Urinary bladder (tissue), 4 donors: ENCODE results near the gene PGGT1B. TPM values are rescaled to one million over a fixed set of nuclear protein-coding genes. Genes with fewer than 3 reads are reported as not detected.
A peak's percentile ranks its signal among the peaks of the same experiment; 100 is the strongest.
"Not testable (repeated sequence)": the region's sequence is repeated elsewhere in the genome, so short reads cannot be mapped to it uniquely, and the experiment has no call there.

Experiments used
- DNase-seq: peaks from one replicate; pipeline ENCODE4 v3.0.0-alpha.2; 2015; ENCODE audit errors: extremely low spot score
- H3K27ac ChIP-seq: one replicate; pipeline ENCODE4 v1.5.1; 2013; ENCODE audit warnings: low read depth, mild to moderate bottlenecking, moderate library complexity
- H3K36me3 ChIP-seq: one replicate; pipeline ENCODE4 v1.6.1; 2013; ENCODE audit warnings: mild to moderate bottlenecking, moderate library complexity; ENCODE audit not compliant: insufficient read depth
- H3K4me1 ChIP-seq: one replicate; pipeline ENCODE4 v1.6.1; 2013; ENCODE audit warnings: mild to moderate bottlenecking, moderate library complexity; ENCODE audit not compliant: insufficient read depth
- H3K4me3 ChIP-seq: one replicate; pipeline ENCODE4 v1.5.1; 2013; ENCODE audit warnings: low read depth, low read length
- WGBS: extraction: QIAGEN DNeasy Blood & Tissue Kit; methylation state at CpG from one replicate; pipeline ENCODE4 v1.1.7; 2013; 5-methylcytosine and 5-hydroxymethylcytosine counted together
- polyA plus RNA-seq: library from polyadenylated mRNA; stranded (reverse); fragments of 200-250 nt; gene quantifications from one replicate; pipeline ENCODE4 v1.2.3, GENCODE V29; 2013
- total RNA-seq: library from RNA; depleted of rRNA; stranded (reverse); fragments of >200 nt; gene quantifications from one replicate; pipeline ENCODE4 v1.2.3, GENCODE V29; 2014
- donor health status: healthy with polysubstance abuse.
- donor health status: healthy.

The PGGT1B gene
- total and polyA plus RNA-seq, 2 donors, result 7.0 to 30.5 TPM

DNA sequence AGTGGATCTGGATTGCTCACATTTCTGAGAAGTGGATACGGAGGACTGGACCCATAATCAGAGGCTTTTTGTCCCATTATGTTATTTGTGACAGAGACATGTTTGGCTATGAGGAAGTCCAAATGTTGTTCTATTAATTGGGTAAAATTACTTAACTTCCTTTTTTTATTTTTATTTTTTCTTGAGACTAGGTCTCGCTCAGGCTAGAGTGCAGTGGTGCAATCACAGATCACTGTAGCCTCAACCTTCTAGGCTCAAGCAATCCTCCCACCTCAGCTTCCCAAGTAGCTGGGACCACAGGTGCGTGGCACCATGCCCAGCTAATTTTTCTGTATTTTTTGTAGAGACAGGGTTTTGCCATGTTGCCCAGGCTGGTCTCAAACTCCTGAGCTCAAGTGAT lies 11.9 kb upstream of the PGGT1B start:
- no peak for DNase-seq
- no peaks in the 10 kb centered on the region for H3K4me1 ChIP-seq
- 96% methylated on average over 3 of the region's 3 CpGs for WGBS
- H3K4me3 ChIP-seq, result no peak overlapping the region
- H3K36me3 ChIP-seq, result no peaks in the 10 kb centered on the region
- H3K27ac ChIP-seq, result no peak overlapping the region

GRCh38 chr5:115272297-115272958 lies 9.8 kb upstream of the PGGT1B start:
- H3K36me3 ChIP-seq, result no peaks in the 10 kb centered on the region
- no peak overlapping the region for H3K27ac ChIP-seq
- no peak for DNase-seq
- no peaks in the 10 kb centered on the region for H3K4me1 ChIP-seq
- WGBS, result 85% methylated on average over 3 of the region's 3 CpGs
- no peak overlapping the region for H3K4me3 ChIP-seq

DNA sequence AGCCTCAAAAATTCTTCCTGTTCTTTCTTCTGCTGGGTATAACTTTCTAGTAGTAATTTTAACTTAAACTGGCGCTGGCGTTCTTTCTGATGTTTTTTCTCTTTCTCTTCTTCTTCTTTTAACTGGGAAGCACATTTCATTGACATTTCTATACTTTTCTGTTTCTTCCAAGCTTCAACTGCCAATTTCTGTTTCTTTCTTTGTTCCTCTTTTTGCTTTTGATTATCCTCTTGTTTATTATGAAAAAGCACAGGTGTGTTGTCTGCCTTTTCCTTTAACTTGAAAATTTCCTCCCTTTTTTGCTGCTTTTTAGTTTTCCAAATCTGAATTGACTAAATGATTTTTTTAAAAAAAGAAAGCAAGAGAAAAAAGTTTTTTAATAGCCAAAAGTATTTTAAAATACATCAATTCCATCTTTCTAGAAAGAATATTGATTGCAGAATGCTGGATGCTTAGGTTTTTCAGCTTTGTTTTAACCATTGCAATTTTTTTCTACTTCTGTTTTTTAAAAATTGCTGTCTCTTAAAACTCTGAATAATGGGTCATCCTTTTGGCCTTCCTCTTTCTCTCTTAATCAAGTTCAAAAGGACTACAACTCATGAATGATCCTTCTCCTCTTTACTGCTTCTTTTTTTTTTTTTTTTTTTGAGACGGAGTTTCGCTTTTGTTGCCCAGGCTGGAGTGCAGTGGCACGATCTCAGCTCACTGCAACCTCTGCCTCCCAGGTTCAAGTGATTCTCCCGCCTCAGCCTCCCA lies 8.8 kb upstream of the PGGT1B start:
- whole genome bisulfite sequencing, result 92% methylated on average over 6 of the region's 6 CpGs
- no peaks in the 10 kb centered on the region for H3K36me3 ChIP-seq
- no peaks in the 10 kb centered on the region for H3K4me1 ChIP-seq
- H3K4me3 ChIP-seq, result no peak overlapping the region
- no peak overlapping the region for H3K27ac ChIP-seq
- DNase-seq, result no peak

- H3K4me3 ChIP-seq, result no peak overlapping the region
- no peaks in the 10 kb centered on the region for H3K36me3 ChIP-seq
- DNase-seq, result no peak
- H3K4me1 ChIP-seq, result no peaks in the 10 kb centered on the region
- H3K27ac ChIP-seq, result no peak overlapping the region
Measured at GRCh38 chr5:115267617-115268016, 4.9 kb upstream of the PGGT1B start.

DNA sequence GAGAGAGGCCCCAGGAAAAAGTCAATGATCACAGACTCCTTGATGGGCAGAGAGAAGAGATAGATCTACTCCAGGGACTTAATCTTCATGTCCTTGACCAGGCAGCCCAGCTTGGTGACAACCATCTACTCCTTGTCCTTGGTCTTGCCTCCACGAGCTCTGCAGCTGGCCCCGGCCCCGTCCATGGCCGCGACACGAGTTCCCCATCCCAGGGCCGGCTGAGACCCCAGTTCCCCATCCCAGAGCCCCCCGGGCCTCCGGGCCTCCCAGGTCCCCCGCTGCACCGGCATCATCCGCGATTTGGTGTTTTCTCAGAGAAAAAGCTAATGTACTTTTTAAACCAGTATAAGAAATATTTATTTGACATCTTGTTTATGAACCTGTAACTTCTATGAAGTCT lies 2.5 kb upstream of the PGGT1B start:
- 97% methylated on average over 13 of the region's 13 CpGs for WGBS

GRCh38 chr5:115264786-115265185 lies 2.1 kb upstream of the PGGT1B start:
- Histone ChIP-seq H3K4me3 (no peak overlapping the region), H3K27ac (no peak overlapping the region), H3K4me1 (no peaks in the 10 kb centered on the region), H3K36me3 (no peaks in the 10 kb centered on the region)
- 98% methylated on average over 13 of the region's 13 CpGs for WGBS
- DNase-seq, result no peak

More for the DNA sequence above, 2.5 kb upstream of the PGGT1B start:
- Histone ChIP-seq H3K27ac (no peak overlapping the region), H3K36me3 (no peaks in the 10 kb centered on the region), H3K4me1 (no peaks in the 10 kb centered on the region), H3K4me3 (no peak overlapping the region)
- DNase-seq, result no peak

DNA sequence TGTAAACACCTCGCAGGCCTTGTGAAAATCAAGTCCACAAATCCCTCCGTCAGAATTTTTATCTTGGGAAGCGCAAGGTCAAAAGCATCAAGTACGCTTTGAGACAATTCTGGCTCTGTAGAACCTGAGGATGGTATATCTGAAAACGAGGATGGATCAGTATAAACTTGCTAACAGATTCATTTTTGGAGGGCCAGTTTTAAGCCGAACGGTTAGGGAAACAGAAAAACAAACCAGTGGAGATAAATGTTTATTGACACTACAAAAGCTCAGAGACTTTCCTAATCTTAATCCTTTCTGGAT lies 352 bp upstream of the PGGT1B start:
- WGBS, result 31% methylated on average over 7 of the region's 7 CpGs
- DNase-seq, result no peak
- Histone ChIP-seq H3K27ac (peak overlapping the region; percentile 77), H3K4me1 (no peaks in the 10 kb centered on the region), H3K36me3 (no peaks in the 10 kb centered on the region), H3K4me3 (peak overlapping the region; percentile 93)

DNA sequence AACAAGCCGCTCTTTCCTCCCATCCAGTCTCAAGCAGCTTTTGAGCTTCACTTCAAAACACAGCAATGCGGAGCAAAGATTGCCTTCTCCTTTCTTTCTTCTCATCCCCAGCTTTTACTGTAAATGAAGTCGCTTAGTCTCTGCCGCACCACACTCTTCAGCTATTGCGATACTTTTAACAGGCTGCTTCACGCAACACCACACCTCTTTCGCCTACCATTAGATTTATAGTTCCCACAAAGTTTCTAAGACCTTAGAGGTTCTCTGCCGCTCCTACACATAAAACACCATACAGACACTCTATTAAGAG lies 711 bp downstream of the PGGT1B start:
- H3K36me3 ChIP-seq, result no peaks in the 10 kb centered on the region
- H3K4me1 ChIP-seq, result no peaks in the 10 kb centered on the region
- peak overlapping the region; percentile 93 for H3K4me3 ChIP-seq
- no peak for DNase-seq
- no peak overlapping the region for H3K27ac ChIP-seq
- 2% methylated on average over 8 of the region's 8 CpGs for WGBS

DNA sequence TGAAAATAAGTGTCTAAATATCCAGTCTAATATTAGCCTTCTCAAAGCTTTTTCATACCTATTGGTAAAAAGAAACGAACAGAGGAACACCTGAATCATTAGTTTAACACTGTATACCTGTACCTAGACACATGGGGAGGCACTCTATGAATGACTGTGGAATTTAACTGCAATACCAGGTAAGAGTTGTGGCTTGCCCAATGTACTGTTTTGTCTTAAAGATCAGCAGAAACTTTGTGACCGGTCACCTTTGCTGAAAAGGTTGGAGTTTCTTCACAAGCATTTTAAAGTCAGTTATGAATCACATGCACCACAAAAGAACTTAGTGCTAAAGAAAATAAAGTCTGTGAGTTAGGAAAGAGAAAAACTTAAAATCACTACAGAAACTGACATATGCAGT lies 2.4 kb downstream of the PGGT1B start:
- H3K36me3 ChIP-seq, result no peaks in the 10 kb centered on the region
- H3K4me3 ChIP-seq, result no peak overlapping the region
- WGBS, result 91% methylated on average over 2 of the region's 2 CpGs
- no peak for DNase-seq
- H3K27ac ChIP-seq, result no peak overlapping the region
- H3K4me1 ChIP-seq, result no peaks in the 10 kb centered on the region

GRCh38 chr5:115257981-115258380 lies 4.7 kb downstream of the PGGT1B start:
- Histone ChIP-seq H3K27ac (no peak overlapping the region), H3K4me3 (no peak overlapping the region), H3K36me3 (no peaks in the 10 kb centered on the region), H3K4me1 (no peaks in the 10 kb centered on the region)
- no peak for DNase-seq

GRCh38 chr5:115249379-115249778 lies 13.3 kb downstream of the PGGT1B start:
- not testable (repeated sequence) for H3K4me3 ChIP-seq
- WGBS, result 72% methylated on average over 5 of the region's 5 CpGs

DNA sequence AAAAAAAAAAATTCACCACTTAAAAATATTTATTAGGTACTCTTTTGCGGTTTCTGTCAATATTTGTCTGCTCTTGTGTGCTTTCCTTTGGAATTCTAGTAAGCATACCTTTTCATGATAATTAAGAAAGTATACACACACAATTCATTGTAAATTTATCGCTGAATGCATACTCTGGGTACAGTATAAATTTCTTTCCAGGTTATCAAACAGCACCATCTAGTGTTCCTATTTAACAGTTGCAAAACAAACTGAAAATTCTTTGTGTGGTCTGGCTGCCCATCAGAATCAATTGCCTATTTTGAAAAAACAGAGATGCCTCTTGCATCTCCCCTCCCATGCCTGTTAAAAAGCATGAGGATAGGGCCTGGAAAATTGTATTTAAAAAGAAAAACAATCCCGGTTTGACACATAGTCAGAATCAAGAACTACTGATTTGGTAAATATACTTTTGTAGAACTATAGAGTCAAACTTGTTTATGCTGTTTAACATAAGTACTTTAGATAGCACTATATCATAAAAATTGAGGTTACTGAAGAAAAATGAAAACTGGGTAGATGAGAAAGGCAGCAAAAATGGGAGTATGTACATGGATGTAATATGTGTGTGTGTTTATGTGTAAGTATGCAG lies 16.2 kb downstream of the PGGT1B start:
- 36% methylated on average over 3 of the region's 3 CpGs for WGBS

More at GRCh38 chr5:115249379-115249778, 13.3 kb downstream of the PGGT1B start:
- not testable (repeated sequence) for H3K27ac ChIP-seq, H3K4me1 ChIP-seq, DNase-seq, H3K36me3 ChIP-seq

GRCh38 chr5:115243412-115243811 lies 19.3 kb downstream of the PGGT1B start:
- H3K36me3 ChIP-seq, result peaks cover 2% of the 10 kb centered on the region
- H3K4me1 ChIP-seq, result no peaks in the 10 kb centered on the region
- no peak for DNase-seq
- no peak overlapping the region for H3K27ac ChIP-seq
- no peak overlapping the region for H3K4me3 ChIP-seq

More for the DNA sequence above, 16.2 kb downstream of the PGGT1B start:
- Histone ChIP-seq H3K36me3 (no peaks in the 10 kb centered on the region), H3K4me3 (no peak overlapping the region), H3K4me1 (no peaks in the 10 kb centered on the region), H3K27ac (no peak overlapping the region)
- no peak for DNase-seq

DNA sequence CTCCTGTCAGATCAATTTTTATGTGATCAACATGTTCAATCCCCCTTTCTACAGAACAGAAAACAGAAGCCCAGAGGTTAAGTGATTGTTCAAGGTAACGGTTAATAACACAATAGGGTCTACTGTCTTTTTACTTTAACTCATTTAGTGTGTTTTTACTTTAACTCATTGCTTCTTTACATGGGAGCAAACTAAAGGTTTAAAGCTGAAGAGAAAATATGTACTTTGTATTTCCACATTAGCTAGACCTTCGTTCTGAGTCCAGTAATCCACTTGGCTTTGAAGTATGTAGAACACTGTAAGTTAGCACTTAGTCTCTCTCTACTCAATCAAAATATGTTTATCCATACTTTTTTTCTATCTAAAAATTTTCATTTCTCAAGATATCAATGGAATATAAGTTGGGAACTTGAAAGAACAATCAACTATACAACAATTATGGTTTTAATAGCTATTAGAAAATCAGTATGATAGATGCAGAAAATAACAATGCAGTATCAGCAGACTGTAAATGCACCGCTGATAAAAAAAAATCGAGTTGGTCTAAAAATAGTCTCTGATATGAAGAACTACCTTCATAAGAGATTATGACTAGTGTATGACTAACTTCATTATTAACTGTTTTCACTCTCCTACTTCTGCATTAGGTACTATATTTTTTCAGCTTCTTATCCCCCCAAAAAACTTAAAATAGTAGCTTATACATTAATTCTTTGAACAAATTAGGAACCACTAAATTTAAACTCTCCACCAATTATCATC lies 20.6 kb downstream of the PGGT1B start:
- Histone ChIP-seq H3K36me3 (peaks cover 2% of the 10 kb centered on the region), H3K4me3 (no peak overlapping the region), H3K27ac (no peak overlapping the region), H3K4me1 (no peaks in the 10 kb centered on the region)
- DNase-seq, result no peak
- 62% methylated on average over 4 of the region's 4 CpGs for WGBS
